Calu3 (cell line): Measurements from ENCODE around the gene SERPINE1. TPM values are rescaled to one million over a fixed set of nuclear protein-coding genes. Genes with fewer than 3 reads are reported as not detected.

ENCODE experiments used
- BruUV-seq: library from RNA; stranded (reverse); fragments of 400-500 nt; replicated peaks from 2 replicates; lab custom pipeline; 2021; lab: Mats Ljungman, UMichigan
- CTCF ChIA-PET: fragments of 300-600 bp; sonication (Branson Sonifier 250); formaldehyde crosslinking; loops from one replicate; lab custom pipeline; 2022; ENCODE audit warnings: antibody characterized with exemption; lab: Charles Lee
- DNase-seq: peaks from one replicate; pipeline ENCODE4 v3.0.0; 2022
- H3K27ac Mint-ChIP-seq: one replicate; pipeline ENCODE4 v1.8.0; 2022; ENCODE audit warnings: mixed read lengths; ENCODE audit not compliant: unreplicated experiment
- H3K27me3 Mint-ChIP-seq: one replicate; pipeline ENCODE4 v1.8.0; 2022; ENCODE audit warnings: mixed read lengths; ENCODE audit not compliant: unreplicated experiment
- H3K36me3 Mint-ChIP-seq: one replicate; pipeline ENCODE4 v1.8.0; 2022; ENCODE audit warnings: mild to moderate bottlenecking, moderate library complexity, mixed read lengths; ENCODE audit not compliant: insufficient read depth, unreplicated experiment
- H3K4me1 Mint-ChIP-seq: one replicate; pipeline ENCODE4 v1.8.0; 2022; ENCODE audit warnings: mild to moderate bottlenecking, low read depth, mixed read lengths; ENCODE audit not compliant: unreplicated experiment
- H3K4me3 Mint-ChIP-seq: one replicate; pipeline ENCODE4 v1.8.0; 2022; ENCODE audit warnings: mild to moderate bottlenecking, low read depth, moderate library complexity, mixed read lengths; ENCODE audit not compliant: unreplicated experiment
- H3K9me3 Mint-ChIP-seq: one replicate; pipeline ENCODE4 v1.8.0; 2022; ENCODE audit warnings: low read depth, mixed read lengths; ENCODE audit not compliant: unreplicated experiment
- intact Hi-C: fragments of 100-400 bp; cut with micrococcal nuclease; formaldehyde crosslinking; loops from one replicate; pipeline ENCODE4 v1.10.0; 2022; ENCODE audit not compliant: unreplicated experiment
- microRNA-seq: library from miRNA; unstranded; fragments of <30 nt; microRNA quantifications from one replicate; pipeline ENCODE4 v1.2.0, GENCODE V29; 2022
- total RNA-seq: library from RNA; stranded (reverse); gene quantifications from 2 replicates; pipeline ENCODE4 v1.2.3, GENCODE V29; 2022
- TF ChIP-seq, protein P1 (sequence below): fragments of 200-600 bp; IDR thresholded peaks from one replicate; pipeline ENCODE4 v1.8.0; 2022; ENCODE audit warnings: antibody characterized with exemption; ENCODE audit not compliant: unreplicated experiment

SERPINE1 gene
- total RNA-seq, 1 experiment from 2014 or later, result 1.1 TPM

- BruUV-seq, result no TSS peak
- intact Hi-C loops, result no loop called here
- TF ChIP-seq, protein P1, sequence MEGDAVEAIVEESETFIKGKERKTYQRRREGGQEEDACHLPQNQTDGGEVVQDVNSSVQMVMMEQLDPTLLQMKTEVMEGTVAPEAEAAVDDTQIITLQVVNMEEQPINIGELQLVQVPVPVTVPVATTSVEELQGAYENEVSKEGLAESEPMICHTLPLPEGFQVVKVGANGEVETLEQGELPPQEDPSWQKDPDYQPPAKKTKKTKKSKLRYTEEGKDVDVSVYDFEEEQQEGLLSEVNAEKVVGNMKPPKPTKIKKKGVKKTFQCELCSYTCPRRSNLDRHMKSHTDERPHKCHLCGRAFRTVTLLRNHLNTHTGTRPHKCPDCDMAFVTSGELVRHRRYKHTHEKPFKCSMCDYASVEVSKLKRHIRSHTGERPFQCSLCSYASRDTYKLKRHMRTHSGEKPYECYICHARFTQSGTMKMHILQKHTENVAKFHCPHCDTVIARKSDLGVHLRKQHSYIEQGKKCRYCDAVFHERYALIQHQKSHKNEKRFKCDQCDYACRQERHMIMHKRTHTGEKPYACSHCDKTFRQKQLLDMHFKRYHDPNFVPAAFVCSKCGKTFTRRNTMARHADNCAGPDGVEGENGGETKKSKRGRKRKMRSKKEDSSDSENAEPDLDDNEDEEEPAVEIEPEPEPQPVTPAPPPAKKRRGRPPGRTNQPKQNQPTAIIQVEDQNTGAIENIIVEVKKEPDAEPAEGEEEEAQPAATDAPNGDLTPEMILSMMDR, result no peak
- Mint-ChIP-seq H3K27ac (no peak overlapping the region), H3K4me3 (no peak overlapping the region), H3K4me1 (no peaks in the 10 kb centered on the region), H3K9me3 (no peaks in the 10 kb centered on the region), H3K27me3 (peaks cover 13% of the 10 kb centered on the region), H3K36me3 (peaks cover 9% of the 10 kb centered on the region)
- CTCF ChIA-PET, result interaction anchor here (0.6 to 0.7 kb wide), 3 partner anchors 18 to 51 kb away, joined by 3 to 5 read pairs (median 4); no protein-coding TSS in a partner anchor
- DNase-seq, result no peak
Observed at GRCh38 chr7:101186844-101187428, 60.0 kb downstream of the SERPINE1 start.

Small RNA genes within 50 kb of the gene (microRNA-seq; reads per million reads assigned to microRNA genes)
- not detected for gene MIR4653

Other genes starting within 250 kb of the SERPINE1 start
- gene UFSP1, start 237.4 kb upstream of the SERPINE1 start, total RNA-seq, result 3.3 and 4.2 TPM in 2 replicates
- 3.2 and 11.3 TPM in 2 replicates for gene ACHE, start 231.2 kb upstream of the SERPINE1 start, total RNA-seq
- 6.3 and 12.7 TPM in 2 replicates for gene MUC3A, start 177.6 kb upstream of the SERPINE1 start, total RNA-seq
- gene MUC12, start 157.5 kb upstream of the SERPINE1 start, total RNA-seq, result 0.59 and 1.3 TPM in 2 replicates
- gene MUC17, start 107.0 kb upstream of the SERPINE1 start, total RNA-seq, result not detected in 2 replicates
- 44.5 and 62.6 TPM in 2 replicates for gene TRIM56, start 41.6 kb upstream of the SERPINE1 start, total RNA-seq
- gene AP1S1, start 27.4 kb downstream of the SERPINE1 start, total RNA-seq, result 45.6 and 61.6 TPM in 2 replicates
- 0.14 and 0.81 TPM in 2 replicates for gene VGF, start 38.5 kb downstream of the SERPINE1 start, total RNA-seq
- not detected in 2 replicates for gene NAT16, start 53.2 kb downstream of the SERPINE1 start, total RNA-seq
- gene MOGAT3, start 73.9 kb downstream of the SERPINE1 start, total RNA-seq, result not detected in 2 replicates
- gene PLOD3, start 90.5 kb downstream of the SERPINE1 start, total RNA-seq, result 103 and 108 TPM in 2 replicates
- 57.2 and 57.5 TPM in 2 replicates for gene ZNHIT1, start 91.1 kb downstream of the SERPINE1 start, total RNA-seq
- gene CLDN15, start 110.7 kb downstream of the SERPINE1 start, total RNA-seq, result 6.4 and 8.5 TPM in 2 replicates
- 83.8 and 90.0 TPM in 2 replicates for gene FIS1, start 118.0 kb downstream of the SERPINE1 start, total RNA-seq
- gene IFT22, start 194.7 kb downstream of the SERPINE1 start, total RNA-seq, result 12.3 and 13.2 TPM in 2 replicates
- not detected in 2 replicates for gene COL26A1, start 235.8 kb downstream of the SERPINE1 start, total RNA-seq